Pulmonary artery endothelial cell (primary cell): Measurements from ENCODE around the gene RBBP5. TPM values are rescaled to one million over a fixed set of nuclear protein-coding genes. Genes with fewer than 3 reads are reported as not detected.

ENCODE experiments used
- DNase-seq: peaks from one replicate; pipeline ENCODE4 v3.0.0-alpha.2; 2011; ENCODE audit warnings: low read depth, low spot score
- total RNA-seq: library from RNA; depleted of rRNA; stranded (reverse); fragments of >200 nt; gene quantifications from 2 replicates; pipeline ENCODE4 v1.2.3, GENCODE V29; 2014

Gene RBBP5
- total RNA-seq, 1 donor from 2014 or later, result 17.7 TPM

GRCh38 chr1:205075642-205076155 is 46.1 kb downstream of the RBBP5 start:
- no peak for DNase-seq

DNA sequence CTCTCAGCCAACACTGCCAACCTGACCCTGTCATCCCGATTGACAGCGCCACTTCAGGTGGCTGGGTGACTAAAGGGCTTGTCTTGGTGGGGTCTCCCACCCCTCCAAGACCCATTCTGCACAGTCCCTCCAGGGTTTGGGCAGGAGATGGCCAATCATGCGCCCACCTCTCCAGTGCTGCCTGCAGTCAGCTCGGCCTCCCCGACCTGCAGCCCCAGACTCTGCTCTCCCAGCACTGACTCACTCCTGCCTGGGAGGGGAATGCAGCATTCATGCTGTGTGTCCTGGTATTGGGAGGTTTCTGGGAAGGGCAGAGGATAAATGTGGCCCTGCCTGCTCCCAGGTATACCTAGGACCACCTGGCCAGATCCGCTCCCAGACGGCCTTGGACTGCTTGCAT is 47.3 kb downstream of the RBBP5 start:
- DNase-seq, result no peak

GRCh38 chr1:205074084-205074483 is 47.7 kb downstream of the RBBP5 start:
- no peak for DNase-seq

- no peak for DNase-seq
These were observed 48.3 kb downstream of the RBBP5 start for GRCh38 chr1:205073511-205073910.

DNA sequence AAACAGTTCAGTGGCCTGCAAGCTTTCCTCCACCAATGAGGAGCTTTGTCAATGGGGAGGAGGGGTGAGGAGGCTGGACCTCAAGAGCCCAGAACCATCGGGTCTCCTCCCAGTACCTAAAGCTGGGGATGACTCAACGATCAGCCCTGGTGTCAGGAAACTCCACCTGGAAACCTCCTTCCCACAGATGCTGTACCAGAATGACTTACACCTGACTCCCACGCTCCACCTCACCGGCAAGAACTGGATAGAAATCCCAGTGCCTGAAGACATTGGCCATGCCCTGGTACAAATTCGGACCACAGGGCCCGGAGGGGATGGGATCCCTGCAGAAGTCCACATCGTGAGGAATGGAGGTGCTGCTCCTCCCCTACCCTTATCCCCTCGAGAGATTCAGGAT is 48.9 kb downstream of the RBBP5 start:
- no peak for DNase-seq

DNA sequence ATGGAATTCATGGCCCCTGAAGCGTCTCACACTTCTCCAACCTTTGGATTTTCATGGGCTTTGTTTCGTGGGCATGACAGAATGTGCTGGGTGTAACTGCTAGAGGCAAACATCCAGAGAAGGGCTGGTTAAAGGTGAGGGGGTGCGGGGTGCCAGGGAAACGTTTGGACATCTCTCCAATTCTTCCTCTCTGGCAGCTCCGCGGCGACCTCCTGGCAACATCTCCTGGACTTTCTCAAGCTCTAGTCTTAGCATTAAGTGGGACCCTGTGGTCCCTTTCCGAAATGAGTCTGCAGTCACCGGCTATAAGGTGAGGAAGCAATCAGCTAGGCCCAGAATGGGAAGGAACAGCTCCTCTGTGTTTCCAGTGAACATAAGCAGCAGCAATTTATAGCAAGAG is 49.5 kb downstream of the RBBP5 start:
- no peak for DNase-seq

DNA sequence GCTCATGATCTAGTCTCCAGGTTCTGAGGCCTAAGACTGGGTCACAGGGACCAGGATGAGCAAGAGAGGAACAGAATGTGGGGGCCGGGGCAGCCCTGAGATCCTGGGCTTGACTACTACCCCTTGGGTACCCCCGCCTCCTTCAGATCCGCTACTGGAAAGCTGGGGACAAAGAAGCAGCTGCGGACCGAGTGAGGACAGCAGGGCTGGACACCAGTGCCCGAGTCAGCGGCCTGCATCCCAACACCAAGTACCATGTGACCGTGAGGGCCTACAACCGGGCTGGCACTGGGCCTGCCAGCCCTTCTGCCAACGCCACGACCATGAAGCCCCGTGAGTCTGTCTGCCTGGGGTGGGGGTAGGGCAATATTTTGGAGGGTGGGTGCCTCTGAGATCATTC is 50.0 kb downstream of the RBBP5 start:
- DNase-seq, result no peak

DNA sequence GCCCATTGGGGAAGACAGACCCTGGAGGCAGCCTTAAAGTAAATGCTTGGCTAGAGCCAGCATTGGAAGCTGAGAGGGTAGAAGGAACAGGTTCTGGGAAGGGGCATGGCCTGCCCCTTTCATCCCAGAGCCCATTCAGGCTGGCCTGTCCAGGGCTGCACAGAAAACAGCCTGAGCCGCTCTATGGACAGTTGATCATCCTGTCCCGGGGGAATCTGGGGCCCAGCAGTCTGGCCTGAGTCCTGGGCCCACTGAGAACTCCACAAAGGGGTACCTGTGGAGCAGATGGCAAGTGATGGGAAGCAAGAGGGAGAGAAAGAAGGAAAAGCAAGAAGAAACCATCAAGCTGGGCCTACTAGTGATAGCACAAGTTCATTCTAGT is 50.8 kb downstream of the RBBP5 start:
- DNase-seq, result no peak

GRCh38 chr1:205069371-205070125 is 52.2 kb downstream of the RBBP5 start:
- no peak for DNase-seq

- DNase-seq, result no peak
These were observed 53.2 kb downstream of the RBBP5 start for GRCh38 chr1:205068457-205069040.

DNA sequence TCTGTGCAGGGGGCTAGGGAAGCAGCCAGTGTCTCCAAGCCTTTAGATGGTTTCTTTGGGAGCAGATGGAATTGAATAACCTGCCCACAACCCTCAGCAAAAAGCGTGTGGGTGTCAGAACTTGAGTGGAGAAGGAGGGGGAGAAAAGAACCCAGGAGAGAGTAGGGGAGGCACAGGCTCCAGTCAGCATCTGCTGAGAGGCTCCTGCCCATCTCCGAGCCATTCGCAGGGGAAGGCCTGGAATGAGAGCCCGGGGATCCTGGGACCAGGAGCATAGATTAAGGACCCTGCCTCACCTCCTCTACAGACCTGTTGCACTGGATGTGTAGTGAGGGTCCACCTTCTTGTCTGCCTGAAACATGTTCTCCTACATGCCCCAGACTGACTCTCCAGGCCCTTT is 53.8 kb downstream of the RBBP5 start:
- no peak for DNase-seq

GRCh38 chr1:205067031-205067430 is 54.7 kb downstream of the RBBP5 start:
- DNase-seq, result no peak

DNA sequence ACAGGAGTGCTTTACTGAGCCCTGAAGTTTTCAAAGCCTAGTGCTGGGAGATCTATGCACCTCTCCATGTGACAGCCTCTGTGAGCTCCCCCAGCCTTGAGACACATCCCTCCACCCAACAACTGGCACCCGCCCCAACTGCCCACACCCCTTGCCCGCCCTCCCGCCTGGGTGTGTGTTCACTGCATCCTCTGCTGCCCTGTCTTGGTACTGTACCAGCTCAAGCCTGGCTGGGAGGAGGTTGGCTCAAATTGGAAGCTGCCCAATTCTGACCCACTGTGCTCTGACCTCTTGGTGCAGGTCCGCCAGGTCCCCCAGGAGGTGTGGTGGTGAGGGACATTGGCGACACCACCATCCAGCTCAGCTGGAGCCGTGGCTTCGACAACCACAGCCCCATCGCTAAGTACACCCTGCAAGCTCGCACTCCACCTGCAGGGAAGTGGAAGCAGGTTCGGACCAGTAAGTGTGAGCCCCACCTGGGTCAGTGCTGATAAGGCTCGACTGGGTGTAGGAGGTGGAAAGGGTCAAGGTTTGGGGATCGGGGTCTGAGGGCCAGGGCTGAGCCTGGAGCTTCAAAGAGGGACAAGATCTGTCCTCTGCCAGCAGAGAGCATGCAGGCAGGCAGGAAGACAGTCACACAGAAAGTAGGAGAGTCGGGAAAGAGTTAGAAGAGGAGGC is 55.5 kb downstream of the RBBP5 start:
- DNase-seq, result no peak

- DNase-seq, result no peak
These were observed 56.1 kb downstream of the RBBP5 start for GRCh38 chr1:205065666-205066065.

- no peak for DNase-seq
These were observed 56.9 kb downstream of the RBBP5 start for GRCh38 chr1:205064741-205065316.

DNA sequence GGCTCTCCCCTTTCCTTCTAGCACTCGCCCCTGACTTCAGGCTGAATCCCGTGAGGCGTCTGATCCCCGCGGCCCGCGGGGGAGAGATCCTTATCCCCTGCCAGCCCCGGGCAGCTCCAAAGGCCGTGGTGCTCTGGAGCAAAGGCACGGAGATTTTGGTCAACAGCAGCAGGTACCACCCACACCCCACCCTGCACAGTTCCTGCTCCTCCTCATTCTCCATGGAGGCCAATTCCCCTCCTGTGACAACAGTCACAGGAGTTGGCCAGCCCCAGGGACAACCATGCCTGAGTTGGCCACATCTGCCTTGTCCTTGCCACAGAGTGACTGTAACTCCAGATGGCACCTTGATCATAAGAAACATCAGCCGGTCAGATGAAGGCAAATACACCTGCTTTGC is 57.5 kb downstream of the RBBP5 start:
- no peak for DNase-seq

DNA sequence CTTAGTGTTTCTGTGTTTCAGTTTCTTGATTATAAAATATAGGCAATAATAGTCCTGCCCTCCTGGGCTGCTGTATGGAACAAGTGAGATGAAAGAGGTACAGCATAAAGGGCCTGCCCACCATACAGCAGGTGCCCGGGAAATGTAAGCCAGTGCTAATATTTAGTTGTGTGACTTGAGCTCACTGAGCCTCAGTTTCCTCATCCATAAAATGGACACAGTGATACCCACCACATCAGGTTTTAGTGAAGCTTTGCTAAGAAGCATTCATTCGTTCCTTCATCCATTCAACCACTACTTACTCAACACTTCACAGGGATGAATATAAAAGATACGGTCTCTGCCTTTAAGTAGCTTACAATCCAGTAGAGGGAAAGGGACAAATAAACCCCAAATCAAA is 58.9 kb downstream of the RBBP5 start:
- no peak for DNase-seq

- DNase-seq, result no peak
These were observed 59.5 kb downstream of the RBBP5 start for GRCh38 chr1:205062319-205062718.

DNA sequence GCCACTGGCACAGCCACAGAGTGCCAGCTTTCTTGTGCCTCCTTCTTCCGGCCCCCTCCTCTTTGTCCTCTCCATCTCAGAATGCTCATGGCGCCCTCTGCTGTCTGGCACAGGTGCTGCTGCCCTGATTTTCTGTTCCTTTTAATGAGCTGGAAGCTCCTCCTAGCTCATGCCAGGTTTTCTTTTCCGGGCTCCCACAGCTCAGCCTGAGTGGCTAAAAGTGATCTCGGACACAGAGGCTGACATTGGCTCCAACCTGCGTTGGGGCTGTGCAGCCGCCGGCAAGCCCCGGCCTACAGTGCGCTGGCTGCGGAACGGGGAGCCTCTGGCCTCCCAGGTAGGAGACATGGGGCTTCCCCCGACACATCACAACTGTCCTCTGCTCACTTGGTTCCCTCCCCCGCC is 60.1 kb downstream of the RBBP5 start:
- peak; percentile 4 for DNase-seq

DNA sequence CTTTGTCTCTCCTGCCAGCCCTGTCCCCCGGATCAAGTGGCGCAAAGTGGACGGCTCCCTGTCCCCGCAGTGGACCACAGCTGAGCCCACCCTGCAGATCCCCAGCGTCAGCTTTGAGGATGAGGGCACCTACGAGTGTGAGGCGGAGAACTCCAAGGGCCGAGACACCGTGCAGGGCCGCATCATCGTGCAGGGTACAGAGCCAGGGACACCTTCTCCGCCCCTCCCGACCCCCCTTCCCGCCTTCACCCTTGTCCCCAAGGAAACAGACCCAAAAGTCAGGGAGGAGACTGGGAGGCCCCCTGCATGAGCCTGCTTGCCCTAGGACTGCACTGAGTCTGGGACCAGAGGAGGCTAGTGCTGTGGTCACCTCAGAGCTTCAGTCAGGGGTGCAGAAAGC is 60.6 kb downstream of the RBBP5 start:
- no peak for DNase-seq

GRCh38 chr1:205060746-205061145 is 61.0 kb downstream of the RBBP5 start:
- DNase-seq, result no peak

DNA sequence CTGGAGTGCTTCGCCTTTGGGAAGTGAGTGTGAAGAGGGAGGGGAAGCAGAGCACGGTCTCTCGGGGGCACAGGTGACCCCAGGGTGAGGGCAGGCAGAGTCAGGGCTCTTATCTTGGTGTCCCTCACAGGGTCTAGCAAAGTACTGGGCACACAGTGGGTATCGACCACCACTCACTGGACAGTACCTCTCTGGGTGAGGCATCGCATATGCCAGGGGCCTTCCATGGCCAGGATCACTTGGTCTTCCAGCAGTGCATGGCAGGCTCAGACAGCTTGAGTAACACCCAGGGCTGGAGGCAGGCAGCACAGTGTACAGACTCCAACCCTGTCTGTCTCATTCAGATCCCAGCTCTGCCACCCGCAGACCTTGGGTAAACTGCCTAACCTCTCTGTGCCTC is 62.1 kb downstream of the RBBP5 start:
- no peak for DNase-seq
